Activated CD4-positive, alpha-beta memory T cell treated with anti-CD3 and anti-CD28 coated beads, Interleukin-2, amount 10 ng/mL, durations not matched to agents 7 days and 5 days (primary cell): ENCODE data around the gene WWP2. TPM values are rescaled to one million over a fixed set of nuclear protein-coding genes. Genes with fewer than 3 reads are reported as not detected.

Experiments used
- CTCF ChIA-PET: fragments of 350-600 bp; sonication (Branson Sonifier 250); formaldehyde crosslinking; loops from one replicate; lab custom pipeline; 2021; ENCODE audit warnings: antibody characterized with exemption, inconsistent platforms; lab: Charles Lee
- POLR2A ChIA-PET: fragments of 350-600 bp; sonication (Branson Sonifier 250); formaldehyde crosslinking; loops from one replicate; lab custom pipeline; 2021; ENCODE audit warnings: antibody characterized with exemption; lab: Charles Lee
- DNase-seq: peaks from one replicate; pipeline ENCODE4 v3.0.0-alpha.2; 2020
- H3K27ac Mint-ChIP-seq: one replicate; pipeline ENCODE4 v1.8.0; 2021; ENCODE audit warnings: mild to moderate bottlenecking, mixed read lengths
- H3K27me3 Mint-ChIP-seq: one replicate; pipeline ENCODE4 v1.8.0; 2021; ENCODE audit warnings: mixed read lengths
- H3K36me3 Mint-ChIP-seq: one replicate; pipeline ENCODE4 v1.8.0; 2021; ENCODE audit warnings: low read depth, mixed read lengths
- H3K4me1 Mint-ChIP-seq: one replicate; pipeline ENCODE4 v1.8.0; 2021; ENCODE audit warnings: mixed read lengths
- H3K4me3 Mint-ChIP-seq: one replicate; pipeline ENCODE4 v1.8.0; 2021; ENCODE audit warnings: mild to moderate bottlenecking, mixed read lengths
- H3K9me3 Mint-ChIP-seq: one replicate; pipeline ENCODE4 v1.8.0; 2021; ENCODE audit warnings: mixed read lengths
- total RNA-seq, 2 experiments: library from RNA; stranded (reverse); gene quantifications; one replicate each; pipeline ENCODE4 v1.2.3, GENCODE V29; 2021

Gene WWP2
- total RNA-seq, 2 experiments from 2014 or later = 59.4 to 61.6 TPM

GRCh38 chr16:69904495-69905170 lies 142.5 kb downstream of the WWP2 start:
- Mint-ChIP-seq H3K36me3 (peaks cover 7% of the 10 kb centered on the region), H3K4me1 (no peaks in the 10 kb centered on the region), H3K4me3 (no peak overlapping the region), H3K27ac (no peak overlapping the region), H3K27me3 (no peaks in the 10 kb centered on the region), H3K9me3 (no peaks in the 10 kb centered on the region)
- CTCF ChIA-PET = interaction anchor here (1.4 kb wide), 1 partner anchor 26 kb away, joined by 4 read pairs; no protein-coding TSS in a partner anchor
- POLR2A ChIA-PET = no interaction called here
- DNase-seq = no peak

GRCh38 chr16:69905171-69905555 lies 143.0 kb downstream of the WWP2 start:
- ChIA-PET CTCF (interaction anchor here (1.4 kb wide), 1 partner anchor 25 kb away, joined by 4 read pairs; no protein-coding TSS in a partner anchor), POLR2A (no interaction called here)
- H3K27me3 Mint-ChIP-seq = no peaks in the 10 kb centered on the region
- H3K9me3 Mint-ChIP-seq = no peaks in the 10 kb centered on the region
- H3K36me3 Mint-ChIP-seq = peaks cover 11% of the 10 kb centered on the region
- no peak overlapping the region for H3K4me3 Mint-ChIP-seq
- no peak overlapping the region for H3K27ac Mint-ChIP-seq
- no peak for DNase-seq
- H3K4me1 Mint-ChIP-seq = no peaks in the 10 kb centered on the region

GRCh38 chr16:69906838-69907401 lies 144.8 kb downstream of the WWP2 start:
- ChIA-PET CTCF (interaction anchor here (0.9 to 1.9 kb wide), 2 partner anchors 23 to 110 kb away, joined by 3 to 4 read pairs; no protein-coding TSS in a partner anchor), POLR2A (no interaction called here)
- Mint-ChIP-seq H3K27ac (no peak overlapping the region), H3K9me3 (no peaks in the 10 kb centered on the region), H3K36me3 (peaks cover 21% of the 10 kb centered on the region), H3K4me1 (no peaks in the 10 kb centered on the region), H3K27me3 (no peaks in the 10 kb centered on the region), H3K4me3 (no peak overlapping the region)
- DNase-seq = no peak

GRCh38 chr16:69909043-69909442 lies 146.9 kb downstream of the WWP2 start:
- H3K27ac Mint-ChIP-seq = no peak overlapping the region
- no peak for DNase-seq
- peaks cover 21% of the 10 kb centered on the region for H3K36me3 Mint-ChIP-seq
- no peak overlapping the region for H3K4me3 Mint-ChIP-seq
- H3K27me3 Mint-ChIP-seq = no peaks in the 10 kb centered on the region
- CTCF ChIA-PET = no interaction called here
- H3K9me3 Mint-ChIP-seq = no peaks in the 10 kb centered on the region
- no peaks in the 10 kb centered on the region for H3K4me1 Mint-ChIP-seq
- POLR2A ChIA-PET = no interaction called here

GRCh38 chr16:69909760-69910159 lies 147.6 kb downstream of the WWP2 start:
- CTCF ChIA-PET = interaction anchor here (1.1 kb wide), 1 partner anchor 201 kb away, joined by 3 read pairs; no protein-coding TSS in a partner anchor
- no peak overlapping the region for H3K27ac Mint-ChIP-seq

GRCh38 chr16:69910964-69911363 lies 148.8 kb downstream of the WWP2 start:
- Mint-ChIP-seq H3K36me3 (peaks cover 26% of the 10 kb centered on the region), H3K27me3 (no peaks in the 10 kb centered on the region), H3K9me3 (no peaks in the 10 kb centered on the region), H3K4me1 (no peaks in the 10 kb centered on the region), H3K27ac (no peak overlapping the region), H3K4me3 (no peak overlapping the region)
- DNase-seq = no peak
- ChIA-PET POLR2A (no interaction called here), CTCF (interaction anchor here (1.0 kb wide), 1 partner anchor 115 kb away, joined by 3 read pairs; no protein-coding TSS in a partner anchor)

More at GRCh38 chr16:69909760-69910159, 147.6 kb downstream of the WWP2 start:
- Mint-ChIP-seq H3K36me3 (peaks cover 22% of the 10 kb centered on the region), H3K27me3 (no peaks in the 10 kb centered on the region), H3K9me3 (no peaks in the 10 kb centered on the region), H3K4me3 (no peak overlapping the region), H3K4me1 (no peaks in the 10 kb centered on the region)
- POLR2A ChIA-PET = no interaction called here
- DNase-seq = no peak

GRCh38 chr16:69916462-69916861 lies 154.3 kb downstream of the WWP2 start:
- CTCF ChIA-PET = interaction anchor here (0.6 to 5.2 kb wide), 3 partner anchors 14 to 95 kb away, joined by 3 to 23 read pairs (median 3); no protein-coding TSS in a partner anchor
- DNase-seq = no peak
- peaks cover 21% of the 10 kb centered on the region for H3K36me3 Mint-ChIP-seq
- POLR2A ChIA-PET = no interaction called here
- H3K9me3 Mint-ChIP-seq = no peaks in the 10 kb centered on the region
- H3K27me3 Mint-ChIP-seq = no peaks in the 10 kb centered on the region
- no peak overlapping the region for H3K4me3 Mint-ChIP-seq
- no peak overlapping the region for H3K27ac Mint-ChIP-seq
- H3K4me1 Mint-ChIP-seq = no peaks in the 10 kb centered on the region

GRCh38 chr16:69917311-69917710 lies 155.2 kb downstream of the WWP2 start:
- H3K27ac Mint-ChIP-seq = no peak overlapping the region
- DNase-seq = no peak
- H3K4me1 Mint-ChIP-seq = no peaks in the 10 kb centered on the region
- no peaks in the 10 kb centered on the region for H3K27me3 Mint-ChIP-seq
- peaks cover 22% of the 10 kb centered on the region for H3K36me3 Mint-ChIP-seq
- ChIA-PET POLR2A (no interaction called here), CTCF (interaction anchor here (1.2 to 5.2 kb wide), 2 partner anchors 13 to 121 kb away, joined by 3 to 23 read pairs; no protein-coding TSS in a partner anchor)
- no peaks in the 10 kb centered on the region for H3K9me3 Mint-ChIP-seq
- H3K4me3 Mint-ChIP-seq = no peak overlapping the region

GRCh38 chr16:69917739-69918138 lies 155.6 kb downstream of the WWP2 start:
- ChIA-PET CTCF (interaction anchor here (1.2 to 5.2 kb wide), 2 partner anchors 12 to 121 kb away, joined by 3 to 23 read pairs; no protein-coding TSS in a partner anchor), POLR2A (no interaction called here)
- DNase-seq = no peak
- H3K9me3 Mint-ChIP-seq = no peaks in the 10 kb centered on the region
- H3K4me3 Mint-ChIP-seq = no peak overlapping the region
- H3K27me3 Mint-ChIP-seq = no peaks in the 10 kb centered on the region
- no peak overlapping the region for H3K27ac Mint-ChIP-seq
- H3K4me1 Mint-ChIP-seq = no peaks in the 10 kb centered on the region
- peaks cover 22% of the 10 kb centered on the region for H3K36me3 Mint-ChIP-seq

GRCh38 chr16:69918241-69918640 lies 156.1 kb downstream of the WWP2 start:
- H3K4me1 Mint-ChIP-seq = no peaks in the 10 kb centered on the region
- no peaks in the 10 kb centered on the region for H3K9me3 Mint-ChIP-seq
- no peaks in the 10 kb centered on the region for H3K27me3 Mint-ChIP-seq
- ChIA-PET POLR2A (no interaction called here), CTCF (interaction anchor here (1.2 to 5.2 kb wide), 2 partner anchors 12 to 122 kb away, joined by 3 to 23 read pairs; no protein-coding TSS in a partner anchor)
- DNase-seq = no peak
- H3K4me3 Mint-ChIP-seq = no peak overlapping the region
- peaks cover 22% of the 10 kb centered on the region for H3K36me3 Mint-ChIP-seq
- no peak overlapping the region for H3K27ac Mint-ChIP-seq

GRCh38 chr16:69921127-69921526 lies 159.0 kb downstream of the WWP2 start:
- DNase-seq = no peak
- POLR2A ChIA-PET = no interaction called here
- H3K4me3 Mint-ChIP-seq = no peak overlapping the region
- H3K27me3 Mint-ChIP-seq = no peaks in the 10 kb centered on the region
- H3K36me3 Mint-ChIP-seq = peaks cover 17% of the 10 kb centered on the region
- H3K4me1 Mint-ChIP-seq = no peaks in the 10 kb centered on the region
- CTCF ChIA-PET = interaction anchor here (5.2 kb wide), 1 partner anchor 9 kb away, joined by 23 read pairs; no protein-coding TSS in a partner anchor
- H3K9me3 Mint-ChIP-seq = no peaks in the 10 kb centered on the region
- no peak overlapping the region for H3K27ac Mint-ChIP-seq

GRCh38 chr16:69922200-69922599 lies 160.1 kb downstream of the WWP2 start:
- Mint-ChIP-seq H3K27me3 (no peaks in the 10 kb centered on the region), H3K36me3 (peaks cover 17% of the 10 kb centered on the region), H3K27ac (no peak overlapping the region), H3K4me3 (no peak overlapping the region), H3K4me1 (no peaks in the 10 kb centered on the region), H3K9me3 (no peaks in the 10 kb centered on the region)
- ChIA-PET POLR2A (no interaction called here), CTCF (no interaction called here)
- no peak for DNase-seq

- no peak for DNase-seq
- ChIA-PET CTCF (no interaction called here), POLR2A (no interaction called here)
- H3K27me3 Mint-ChIP-seq = no peaks in the 10 kb centered on the region
- H3K36me3 Mint-ChIP-seq = peaks cover 5% of the 10 kb centered on the region
- no peaks in the 10 kb centered on the region for H3K4me1 Mint-ChIP-seq
- H3K4me3 Mint-ChIP-seq = no peak overlapping the region
- H3K27ac Mint-ChIP-seq = no peak overlapping the region
- H3K9me3 Mint-ChIP-seq = no peaks in the 10 kb centered on the region
These were observed 162.1 kb downstream of the WWP2 start for GRCh38 chr16:69924041-69924775.
